SK-N-SH (cell line): ENCODE data around the gene IBSP. TPM values are rescaled to one million over a fixed set of nuclear protein-coding genes. Genes with fewer than 3 reads are reported as not detected.

Source experiments
- CTCF ChIA-PET: fragments of 300-600, 350-600 bp; formaldehyde crosslinking; extraction: SDS; loops from one replicate; lab custom pipeline; 2021; lab: Yijun Ruan, JAX
- POLR2A ChIA-PET: fragments of 350-600 bp; sonication (Branson Sonifier 250); formaldehyde crosslinking; extraction: SDS; loops from one replicate; lab custom pipeline; 2020; ENCODE audit warnings: antibody characterized with exemption, inconsistent platforms; lab: Yijun Ruan, JAX
- DNase-seq: peaks from one replicate; pipeline ENCODE4 v3.0.0; 2012
- H2AFZ ChIP-seq: fragments of 200-600 bp; sonication (generic); 2 replicates; pipeline ENCODE4 v1.8.1; 2016; ENCODE audit warnings: antibody characterized with exemption, mild to moderate bottlenecking, low read depth
- H3F3A ChIP-seq: fragments of 200-600 bp; sonication (generic); replicated peaks from 2 replicates; pipeline ENCODE3; 2016; ENCODE audit warnings: antibody characterized with exemption, mild to moderate bottlenecking; ENCODE audit not compliant: insufficient read depth
- H3K27ac ChIP-seq, 2 experiments: fragments of 200-500 bp in 1 of 2; fragments of 200-600 bp in 1 of 2; sonication (Bioruptor generic) in 1 of 2; sonication (generic), shearing (Covaris generic) in 1 of 2; 2 replicates each; pipeline versions ENCODE4 v1.5.1 to v1.6.1; 2014 to 2016; ENCODE audit warnings: low read depth in 2 of 2, inconsistent platforms in 1 of 2, low read length in 1 of 2, mild to moderate bottlenecking in 1 of 2, mixed read lengths in 1 of 2
- H3K27me3 ChIP-seq: fragments of 200-600 bp; sonication (generic), shearing (Covaris generic); 2 replicates; pipeline ENCODE4 v1.6.1; 2016; ENCODE audit warnings: mixed run types; ENCODE audit not compliant: insufficient read depth
- H3K36me3 ChIP-seq, 2 experiments: fragments of 200-500 bp in 1 of 2; fragments of 200-600 bp in 1 of 2; sonication (Bioruptor generic) in 1 of 2; sonication (generic) in 1 of 2; replicated peaks in 1 of 2; 2 replicates each; pipeline versions ENCODE3 to v1.5.1; 2014 to 2016; ENCODE audit warnings: low read length in 1 of 2, mild to moderate bottlenecking in 1 of 2; ENCODE audit not compliant: insufficient read depth in 2 of 2, control insufficient read depth in 1 of 2
- H3K4me1 ChIP-seq, 2 experiments: fragments of 200-500 bp in 1 of 2; fragments of 200-600 bp in 1 of 2; sonication (Bioruptor generic) in 1 of 2; sonication (generic), shearing (Covaris generic) in 1 of 2; 2 replicates each; pipeline versions ENCODE4 v1.5.1 to v1.6.1; 2014 to 2016; ENCODE audit warnings: low read depth in 1 of 2, low read length in 1 of 2, mixed run types in 1 of 2; ENCODE audit not compliant: insufficient read depth in 2 of 2, control insufficient read depth in 1 of 2
- H3K4me2 ChIP-seq: fragments of 200-600 bp; sonication (generic), shearing (Covaris generic); 2 replicates; pipeline ENCODE4 v1.6.1; 2017; ENCODE audit warnings: mixed run types
- H3K4me3 ChIP-seq, 2 experiments: fragments of 200-500 bp in 1 of 2; fragments of 200-600 bp in 1 of 2; sonication (Bioruptor generic) in 1 of 2; sonication (generic), shearing (Covaris generic) in 1 of 2; 2 replicates each; pipeline versions ENCODE4 v1.5.1 to v1.8.1; 2014 to 2016; ENCODE audit warnings: low read depth in 2 of 2, inconsistent platforms in 1 of 2, low read length in 1 of 2, mild to moderate bottlenecking in 1 of 2, mixed read lengths in 1 of 2, moderate library complexity in 1 of 2
- H3K79me2 ChIP-seq: fragments of 200-600 bp; sonication (generic); 2 replicates; pipeline ENCODE4 v1.8.1; 2017; ENCODE audit warnings: mild to moderate bottlenecking; ENCODE audit not compliant: insufficient read depth
- H3K9ac ChIP-seq: fragments of 200-600 bp; sonication (generic); 2 replicates; pipeline ENCODE4 v1.6.1; 2017; ENCODE audit warnings: mixed run types
- H3K9me2 ChIP-seq: fragments of 200-600 bp; sonication (generic); 2 replicates; pipeline ENCODE4 v1.6.1; 2017; ENCODE audit warnings: mixed run types
- H3K9me3 ChIP-seq: fragments of 200-600 bp; sonication (generic); 2 replicates; pipeline ENCODE4 v1.6.1; 2017; ENCODE audit warnings: mixed run types, mild to moderate bottlenecking, moderate library complexity
- H4K20me1 ChIP-seq: fragments of 200-600 bp; sonication (generic); 2 replicates; pipeline ENCODE4 v1.6.1; 2017; ENCODE audit warnings: mild to moderate bottlenecking, mixed run types; ENCODE audit not compliant: insufficient read depth
- CHD2 ChIP-seq: fragments of 150-350 bp; IDR thresholded peaks from 2 replicates; pipeline ENCODE4 v1.6.1; 2018; ENCODE audit warnings: low read length; ENCODE audit not compliant: partially characterized antibody
- ELF1 ChIP-seq: IDR thresholded peaks from 2 replicates; pipeline ENCODE4 v1.4.0; 2012
- EP300 ChIP-seq, 2 experiments: IDR thresholded peaks; 2 replicates each; pipeline versions ENCODE4 v1.4.0 to v1.6.1; 2012; ENCODE audit warnings: borderline replicate concordance in 1 of 2, low read depth in 1 of 2, low read length in 1 of 2
- EZH2phosphoT487 ChIP-seq: fragments of 200-600 bp; sonication (generic); IDR thresholded peaks from 2 replicates; pipeline ENCODE4 v1.6.1; 2017; ENCODE audit warnings: low read depth, mixed run types, mild to moderate bottlenecking, antibody characterized with exemption, moderate library complexity, borderline replicate concordance
- FOXM1 ChIP-seq: IDR thresholded peaks from 2 replicates; pipeline ENCODE4 v1.4.0; 2012; ENCODE audit warnings: low read depth, mild to moderate bottlenecking
- GABPA ChIP-seq: IDR thresholded peaks from 2 replicates; pipeline ENCODE4 v1.4.0; 2012; ENCODE audit warnings: low read depth, mild to moderate bottlenecking
- GATA2 ChIP-seq: sonication (generic); formaldehyde crosslinking; IDR thresholded peaks from 2 replicates; pipeline ENCODE4 v1.5.0; 2020; ENCODE audit warnings: mild to moderate bottlenecking, missing genetic modification reagents
- JUND ChIP-seq: IDR thresholded peaks from 2 replicates; pipeline ENCODE4 v1.4.0; 2012
- MEF2A ChIP-seq: IDR thresholded peaks from 2 replicates; pipeline ENCODE4 v1.4.0; 2012; ENCODE audit warnings: low read depth, borderline replicate concordance
- NFIC ChIP-seq: IDR thresholded peaks from 2 replicates; pipeline ENCODE4 v1.4.0; 2012; ENCODE audit warnings: borderline replicate concordance
- POLR2AphosphoS5 ChIP-seq: IDR thresholded peaks from 2 replicates; pipeline ENCODE4 v1.6.1; 2012; ENCODE audit warnings: low read depth, low read length
- RAD21 ChIP-seq: IDR thresholded peaks from 2 replicates; pipeline ENCODE4 v1.6.1; 2012; ENCODE audit warnings: mild to moderate bottlenecking, low read length
- RCOR1 ChIP-seq: fragments of 150-350 bp; IDR thresholded peaks from 2 replicates; pipeline ENCODE4 v1.6.1; 2017; ENCODE audit warnings: antibody characterized with exemption, low read length
- RFX5 ChIP-seq: IDR thresholded peaks from 2 replicates; pipeline ENCODE4 v1.6.1; 2012; ENCODE audit warnings: mild to moderate bottlenecking, improper control_type of control experiment, low read length
- RXRA ChIP-seq: IDR thresholded peaks from 2 replicates; pipeline ENCODE4 v1.4.0; 2012; ENCODE audit warnings: low read depth, mild to moderate bottlenecking, borderline replicate concordance
- SMC3 ChIP-seq: IDR thresholded peaks from 2 replicates; pipeline ENCODE4 v1.6.1; 2012; ENCODE audit warnings: low read depth, low read length, improper control_type of control experiment
- TAF1 ChIP-seq: IDR thresholded peaks from 2 replicates; pipeline ENCODE4 v1.6.1; 2012; ENCODE audit warnings: low read depth, mild to moderate bottlenecking, low read length, moderate library complexity, borderline replicate concordance
- TCF12 ChIP-seq: IDR thresholded peaks from 2 replicates; pipeline ENCODE4 v1.4.0; 2012
- TEAD4 ChIP-seq: IDR thresholded peaks from 2 replicates; pipeline ENCODE4 v1.4.0; 2012; ENCODE audit warnings: mild to moderate bottlenecking, borderline replicate concordance; ENCODE audit not compliant: insufficient read depth
- YY1 ChIP-seq: IDR thresholded peaks from 2 replicates; pipeline ENCODE4 v1.4.0; 2012; ENCODE audit warnings: low read depth, mild to moderate bottlenecking
- WGBS: methylation state at CpG from one replicate; pipeline ENCODE4 v1.1.6; 2017; ENCODE audit warnings: low lambda C conversion rate; 5-methylcytosine and 5-hydroxymethylcytosine counted together
- polyA plus RNA-seq, 3 experiments: library from polyadenylated mRNA; depleted of rRNA; stranded (reverse); fragments of >200 nt; gene quantifications; 2 replicates each; pipeline ENCODE4 v1.2.3, GENCODE V29; 2012
- TF ChIP-seq, protein P1 (sequence below): fragments of 200-600 bp; sonication (generic); IDR thresholded peaks from 2 replicates; pipeline ENCODE4 v1.6.1; 2017; ENCODE audit warnings: antibody characterized with exemption, mild to moderate bottlenecking, moderate library complexity
- TF ChIP-seq, protein P2 (sequence below): IDR thresholded peaks from 2 replicates; pipeline ENCODE4; 2012
- TF ChIP-seq, protein P3 (sequence below): IDR thresholded peaks from 2 replicates; pipeline ENCODE4 v1.6.1; 2012; ENCODE audit warnings: mild to moderate bottlenecking, low read depth, low read length, moderate library complexity
- TF ChIP-seq, protein P4 (sequence below): fragments of 150-350 bp; IDR thresholded peaks from 2 replicates; pipeline ENCODE4 v1.6.1; 2017; ENCODE audit warnings: antibody characterized with exemption, low read length, low read depth, borderline replicate concordance
- TF ChIP-seq, protein P5 (sequence below): IDR thresholded peaks from 2 replicates; pipeline ENCODE4 v1.4.0; 2012; ENCODE audit warnings: low read depth

IBSP gene
- polyA plus RNA-seq, 1 of the 3 experiments (the other 2 are of a cell fraction) = not detected

DNA sequence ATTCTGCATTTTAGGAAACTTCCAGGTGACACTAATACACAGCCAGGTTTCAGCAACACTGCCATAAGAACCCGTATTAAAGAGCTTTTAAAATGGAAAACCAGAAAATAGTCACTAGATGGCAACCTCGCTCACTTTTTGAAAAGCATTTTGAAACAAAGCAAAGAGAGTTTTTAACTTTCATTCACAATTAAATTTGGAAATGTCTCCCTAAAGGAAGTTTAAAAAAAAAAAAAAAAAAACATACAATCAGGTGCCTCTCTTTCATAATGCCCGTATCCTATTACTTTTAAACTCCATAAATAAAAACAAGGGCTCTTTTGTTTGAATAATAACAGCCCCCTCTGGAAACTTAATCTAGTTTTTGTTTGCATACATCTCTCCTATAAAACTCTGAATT lies 53.8 kb downstream of the IBSP start:
- Histone ChIP-seq H3K9ac (no peak overlapping the region), H3K79me2 (no peaks in the 10 kb centered on the region), H3K4me2 (no peak overlapping the region), H3K27ac (no peak overlapping the region), H3K4me3 (no peak overlapping the region), H3K27me3 (no peaks in the 10 kb centered on the region), H3F3A (no peaks in the 10 kb centered on the region), H3K9me2 (no peaks in the 10 kb centered on the region), H3K9me3 (no peaks in the 10 kb centered on the region), H2AFZ (no peak overlapping the region), H4K20me1 (no peaks in the 10 kb centered on the region), H3K4me1 (peaks cover 0 to 3% of the 10 kb centered on the region in 2 experiments; a peak in 2 of 4 replicates), H3K36me3 (no peaks in the 10 kb centered on the region)
- CTCF ChIA-PET = interaction anchor here (0.6 to 9.4 kb wide), 44 partner anchors 10 to 978 kb away, joined by 3 to 182 read pairs (median 4); partner anchors contain the start of genes ABCG2, MEPE and SPP1
- under 1% methylated on average over 3 of the region's 3 CpGs for WGBS
- no peak for TF ChIP-seq EP300 (IDR thresholded peaks at IDR 0.05; ENCODE audit: borderline replicate concordance in 1 of 2, low read depth in 1 of 2, low read length in 1 of 2)
- peak; percentile 79 for TF ChIP-seq RAD21
- no peak for TF ChIP-seq RXRA
- TF ChIP-seq TAF1 = no peak
- TF ChIP-seq, protein P1, sequence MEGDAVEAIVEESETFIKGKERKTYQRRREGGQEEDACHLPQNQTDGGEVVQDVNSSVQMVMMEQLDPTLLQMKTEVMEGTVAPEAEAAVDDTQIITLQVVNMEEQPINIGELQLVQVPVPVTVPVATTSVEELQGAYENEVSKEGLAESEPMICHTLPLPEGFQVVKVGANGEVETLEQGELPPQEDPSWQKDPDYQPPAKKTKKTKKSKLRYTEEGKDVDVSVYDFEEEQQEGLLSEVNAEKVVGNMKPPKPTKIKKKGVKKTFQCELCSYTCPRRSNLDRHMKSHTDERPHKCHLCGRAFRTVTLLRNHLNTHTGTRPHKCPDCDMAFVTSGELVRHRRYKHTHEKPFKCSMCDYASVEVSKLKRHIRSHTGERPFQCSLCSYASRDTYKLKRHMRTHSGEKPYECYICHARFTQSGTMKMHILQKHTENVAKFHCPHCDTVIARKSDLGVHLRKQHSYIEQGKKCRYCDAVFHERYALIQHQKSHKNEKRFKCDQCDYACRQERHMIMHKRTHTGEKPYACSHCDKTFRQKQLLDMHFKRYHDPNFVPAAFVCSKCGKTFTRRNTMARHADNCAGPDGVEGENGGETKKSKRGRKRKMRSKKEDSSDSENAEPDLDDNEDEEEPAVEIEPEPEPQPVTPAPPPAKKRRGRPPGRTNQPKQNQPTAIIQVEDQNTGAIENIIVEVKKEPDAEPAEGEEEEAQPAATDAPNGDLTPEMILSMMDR = peak; percentile 67
- TF ChIP-seq, protein P2, sequence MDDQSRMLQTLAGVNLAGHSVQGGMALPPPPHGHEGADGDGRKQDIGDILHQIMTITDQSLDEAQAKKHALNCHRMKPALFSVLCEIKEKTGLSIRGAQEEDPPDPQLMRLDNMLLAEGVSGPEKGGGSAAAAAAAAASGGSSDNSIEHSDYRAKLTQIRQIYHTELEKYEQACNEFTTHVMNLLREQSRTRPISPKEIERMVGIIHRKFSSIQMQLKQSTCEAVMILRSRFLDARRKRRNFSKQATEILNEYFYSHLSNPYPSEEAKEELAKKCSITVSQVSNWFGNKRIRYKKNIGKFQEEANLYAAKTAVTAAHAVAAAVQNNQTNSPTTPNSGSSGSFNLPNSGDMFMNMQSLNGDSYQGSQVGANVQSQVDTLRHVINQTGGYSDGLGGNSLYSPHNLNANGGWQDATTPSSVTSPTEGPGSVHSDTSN = no peak
- no peak for TF ChIP-seq TCF12
- TF ChIP-seq SMC3 = peak; percentile 61; the same call in 1 of the 2 replicates
- no peak for TF ChIP-seq POLR2AphosphoS5
- no peak for TF ChIP-seq CHD2
- TF ChIP-seq EZH2phosphoT487 = no peak
- no peak for TF ChIP-seq YY1
- no peak for TF ChIP-seq RFX5
- TF ChIP-seq, protein P3, sequence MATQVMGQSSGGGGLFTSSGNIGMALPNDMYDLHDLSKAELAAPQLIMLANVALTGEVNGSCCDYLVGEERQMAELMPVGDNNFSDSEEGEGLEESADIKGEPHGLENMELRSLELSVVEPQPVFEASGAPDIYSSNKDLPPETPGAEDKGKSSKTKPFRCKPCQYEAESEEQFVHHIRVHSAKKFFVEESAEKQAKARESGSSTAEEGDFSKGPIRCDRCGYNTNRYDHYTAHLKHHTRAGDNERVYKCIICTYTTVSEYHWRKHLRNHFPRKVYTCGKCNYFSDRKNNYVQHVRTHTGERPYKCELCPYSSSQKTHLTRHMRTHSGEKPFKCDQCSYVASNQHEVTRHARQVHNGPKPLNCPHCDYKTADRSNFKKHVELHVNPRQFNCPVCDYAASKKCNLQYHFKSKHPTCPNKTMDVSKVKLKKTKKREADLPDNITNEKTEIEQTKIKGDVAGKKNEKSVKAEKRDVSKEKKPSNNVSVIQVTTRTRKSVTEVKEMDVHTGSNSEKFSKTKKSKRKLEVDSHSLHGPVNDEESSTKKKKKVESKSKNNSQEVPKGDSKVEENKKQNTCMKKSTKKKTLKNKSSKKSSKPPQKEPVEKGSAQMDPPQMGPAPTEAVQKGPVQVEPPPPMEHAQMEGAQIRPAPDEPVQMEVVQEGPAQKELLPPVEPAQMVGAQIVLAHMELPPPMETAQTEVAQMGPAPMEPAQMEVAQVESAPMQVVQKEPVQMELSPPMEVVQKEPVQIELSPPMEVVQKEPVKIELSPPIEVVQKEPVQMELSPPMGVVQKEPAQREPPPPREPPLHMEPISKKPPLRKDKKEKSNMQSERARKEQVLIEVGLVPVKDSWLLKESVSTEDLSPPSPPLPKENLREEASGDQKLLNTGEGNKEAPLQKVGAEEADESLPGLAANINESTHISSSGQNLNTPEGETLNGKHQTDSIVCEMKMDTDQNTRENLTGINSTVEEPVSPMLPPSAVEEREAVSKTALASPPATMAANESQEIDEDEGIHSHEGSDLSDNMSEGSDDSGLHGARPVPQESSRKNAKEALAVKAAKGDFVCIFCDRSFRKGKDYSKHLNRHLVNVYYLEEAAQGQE = no peak
- no peak for TF ChIP-seq RCOR1
- no peak for TF ChIP-seq GABPA
- TF ChIP-seq MEF2A = no peak
- TF ChIP-seq, protein P4, sequence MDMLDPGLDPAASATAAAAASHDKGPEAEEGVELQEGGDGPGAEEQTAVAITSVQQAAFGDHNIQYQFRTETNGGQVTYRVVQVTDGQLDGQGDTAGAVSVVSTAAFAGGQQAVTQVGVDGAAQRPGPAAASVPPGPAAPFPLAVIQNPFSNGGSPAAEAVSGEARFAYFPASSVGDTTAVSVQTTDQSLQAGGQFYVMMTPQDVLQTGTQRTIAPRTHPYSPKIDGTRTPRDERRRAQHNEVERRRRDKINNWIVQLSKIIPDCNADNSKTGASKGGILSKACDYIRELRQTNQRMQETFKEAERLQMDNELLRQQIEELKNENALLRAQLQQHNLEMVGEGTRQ = no peak
- TF ChIP-seq ELF1 = no peak
- no peak for TF ChIP-seq FOXM1
- no peak for TF ChIP-seq NFIC
- TF ChIP-seq, protein P5, sequence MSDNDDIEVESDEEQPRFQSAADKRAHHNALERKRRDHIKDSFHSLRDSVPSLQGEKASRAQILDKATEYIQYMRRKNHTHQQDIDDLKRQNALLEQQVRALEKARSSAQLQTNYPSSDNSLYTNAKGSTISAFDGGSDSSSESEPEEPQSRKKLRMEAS = no peak
- TF ChIP-seq GATA2 (CRISPR knock-in tag) = no peak
- TF ChIP-seq TEAD4 = no peak
- TF ChIP-seq JUND = no peak
- POLR2A ChIA-PET = no interaction called here
- DNase-seq = peak; percentile 44
